SIG-M5 (cell line): Measurements from ENCODE around the gene KLHL24.
"Not testable (repeated sequence)": the region's sequence is repeated elsewhere in the genome, so short reads cannot be mapped to it uniquely, and the experiment has no call there.

Source experiments
- DNase-seq: peaks from one replicate; lab custom pipeline; 2025; lab: John Stamatoyannopoulos, UW

The KLHL24 gene

GRCh38 chr3:183697610-183698317 lies 62.3 kb downstream of the KLHL24 start, which contains the start of gene YEATS2:
TSS of gene YEATS2 (plus strand) at chr3:183697797. CDS start at chr3:183715163, 17,366 bp downstream.
- no peak for DNase-seq

- no peak for DNase-seq
Observed at GRCh38 chr3:183698318-183698751, 62.9 kb downstream of the KLHL24 start.

GRCh38 chr3:183698756-183699155 lies 63.3 kb downstream of the KLHL24 start:
- no peak for DNase-seq

- DNase-seq: no peak
Observed at GRCh38 chr3:183699238-183699947, 64.0 kb downstream of the KLHL24 start.

- DNase-seq: no peak
Observed at GRCh38 chr3:183701744-183702143, 66.3 kb downstream of the KLHL24 start.

- DNase-seq: not testable (repeated sequence)
Observed at GRCh38 chr3:183703892-183704291, 68.5 kb downstream of the KLHL24 start.

GRCh38 chr3:183710231-183710630 lies 74.8 kb downstream of the KLHL24 start:
- no peak for DNase-seq

GRCh38 chr3:183711516-183711915 lies 76.1 kb downstream of the KLHL24 start:
- DNase-seq: no peak

GRCh38 chr3:183714622-183715021 lies 79.2 kb downstream of the KLHL24 start:
- no peak for DNase-seq

GRCh38 chr3:183718012-183718411 lies 82.6 kb downstream of the KLHL24 start:
- DNase-seq: no peak

- DNase-seq: no peak
Observed at GRCh38 chr3:183725387-183725786, 90.0 kb downstream of the KLHL24 start.

- DNase-seq: no peak
Observed at GRCh38 chr3:183728204-183728603, 92.8 kb downstream of the KLHL24 start.

- no peak for DNase-seq
Observed at GRCh38 chr3:183730361-183730760, 94.9 kb downstream of the KLHL24 start.

- no peak for DNase-seq
Observed at GRCh38 chr3:183731611-183732010, 96.2 kb downstream of the KLHL24 start.

GRCh38 chr3:183733553-183733952 lies 98.1 kb downstream of the KLHL24 start:
- DNase-seq: no peak
